Tibial artery (tissue), 4 donors: ENCODE measurements around the gene DMD.

ENCODE experiments used
- DNase-seq, 2 donors: peaks; one replicate each; pipeline ENCODE4 v3.0.0-alpha.2; 2019
- H3K27ac ChIP-seq, 2 donors: fragments of 200-600 bp; sonication (generic) in 1 of 2; 1 replicate in 1 of 2; 2 replicates in 1 of 2; pipeline ENCODE4 v1.5.1; 2018 to 2019; ENCODE audit warnings: mild to moderate bottlenecking in 1 of 2
- H3K27me3 ChIP-seq, 2 donors: fragments of 200-600 bp; sonication (generic) in 1 of 2; one replicate each; pipeline versions ENCODE4 v1.5.1 to v1.6.0; 2016 to 2019
- H3K36me3 ChIP-seq, 3 donors: fragments of 200-600 bp; sonication (generic) in 2 of 3; one replicate each; pipeline ENCODE4 v1.5.1; 2016 to 2019; ENCODE audit warnings: mild to moderate bottlenecking in 2 of 3
- H3K4me1 ChIP-seq, 4 donors: fragments of 200-600 bp; sonication (generic) in 2 of 4; 1 replicate in 3 of 4; 2 replicates in 1 of 4; pipeline ENCODE4 v1.5.1; 2016 to 2019
- H3K4me3 ChIP-seq, 2 donors: fragments of 200-600 bp; sonication (generic) in 1 of 2; 1 replicate in 1 of 2; 2 replicates in 1 of 2; pipeline ENCODE4 v1.5.1; 2018 to 2019; ENCODE audit warnings: mild to moderate bottlenecking in 2 of 2
- H3K9me3 ChIP-seq, 3 donors: fragments of 200-600 bp; sonication (generic) in 1 of 3; one replicate each; pipeline ENCODE4 v1.5.1; 2016 to 2019
- CTCF ChIP-seq, 2 experiments: fragments of 200-600 bp in 1 of 2; fragments of 450-650 bp in 1 of 2; IDR thresholded peaks; one replicate each; pipeline ENCODE4 v1.5.1; 2017 to 2019; ENCODE audit warnings: antibody characterized with exemption in 2 of 2, mild to moderate bottlenecking in 1 of 2, moderate library complexity in 1 of 2
- intact Hi-C: fragments of 100-400 bp; cut with DNase I; formaldehyde crosslinking; loops from one replicate; pipeline ENCODE4 v1.15.0; 2023; ENCODE audit warnings: low total_unique reads

Gene DMD

GRCh38 chrX:31931225-31931624 is 1280.1 kb downstream of the DMD start:
- intact Hi-C loops = no loop called here
- H3K9me3 ChIP-seq = no peaks in the 10 kb centered on the region
- H3K4me1 ChIP-seq = peaks cover 0 to 7% (median 0%) of the 10 kb centered on the region in 4 donors
- H3K27me3 ChIP-seq = no peaks in the 10 kb centered on the region
- no peak overlapping the region for H3K4me3 ChIP-seq
- no peaks in the 10 kb centered on the region for H3K36me3 ChIP-seq
- no peak for TF ChIP-seq CTCF (IDR thresholded peaks at IDR 0.05)
- no peak overlapping the region for H3K27ac ChIP-seq
- DNase-seq = no peak

DNA sequence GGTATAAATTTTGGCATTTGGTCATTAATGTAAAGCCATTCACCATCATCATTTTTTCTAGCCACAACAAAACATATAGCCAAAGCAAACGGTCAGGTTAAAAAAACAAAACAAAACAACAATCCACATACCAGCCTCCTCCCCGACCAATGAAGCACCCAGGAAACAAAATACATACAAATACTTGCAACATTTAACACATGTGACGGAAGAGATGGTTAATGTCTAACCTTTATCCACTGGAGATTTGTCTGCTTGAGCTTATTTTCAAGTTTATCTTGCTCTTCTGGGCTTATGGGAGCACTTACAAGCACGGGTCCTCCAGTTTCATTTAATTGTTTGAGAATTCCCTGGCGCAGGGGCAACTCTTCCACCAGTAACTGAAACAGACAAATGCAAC is 1282.0 kb downstream of the DMD start:
- Histone ChIP-seq H3K4me3 (no peak overlapping the region), H3K4me1 (peaks cover 0 to 7% (median 0%) of the 10 kb centered on the region in 4 donors), H3K27me3 (no peaks in the 10 kb centered on the region), H3K27ac (no peak overlapping the region), H3K36me3 (no peaks in the 10 kb centered on the region), H3K9me3 (no peaks in the 10 kb centered on the region)
- DNase-seq = no peak
- intact Hi-C loops = no loop called here
- no peak for TF ChIP-seq CTCF (IDR thresholded peaks at IDR 0.05)

- no peaks in the 10 kb centered on the region for H3K27me3 ChIP-seq
- H3K4me3 ChIP-seq = no peak overlapping the region
- no peak for TF ChIP-seq CTCF (IDR thresholded peaks at IDR 0.05)
- intact Hi-C loops = no loop called here
- no peaks in the 10 kb centered on the region for H3K4me1 ChIP-seq
- H3K36me3 ChIP-seq = no peaks in the 10 kb centered on the region
- H3K9me3 ChIP-seq = no peaks in the 10 kb centered on the region
- DNase-seq = no peak
- H3K27ac ChIP-seq = no peak overlapping the region
Measured at GRCh38 chrX:31921236-31921635, 1290.1 kb downstream of the DMD start.

DNA sequence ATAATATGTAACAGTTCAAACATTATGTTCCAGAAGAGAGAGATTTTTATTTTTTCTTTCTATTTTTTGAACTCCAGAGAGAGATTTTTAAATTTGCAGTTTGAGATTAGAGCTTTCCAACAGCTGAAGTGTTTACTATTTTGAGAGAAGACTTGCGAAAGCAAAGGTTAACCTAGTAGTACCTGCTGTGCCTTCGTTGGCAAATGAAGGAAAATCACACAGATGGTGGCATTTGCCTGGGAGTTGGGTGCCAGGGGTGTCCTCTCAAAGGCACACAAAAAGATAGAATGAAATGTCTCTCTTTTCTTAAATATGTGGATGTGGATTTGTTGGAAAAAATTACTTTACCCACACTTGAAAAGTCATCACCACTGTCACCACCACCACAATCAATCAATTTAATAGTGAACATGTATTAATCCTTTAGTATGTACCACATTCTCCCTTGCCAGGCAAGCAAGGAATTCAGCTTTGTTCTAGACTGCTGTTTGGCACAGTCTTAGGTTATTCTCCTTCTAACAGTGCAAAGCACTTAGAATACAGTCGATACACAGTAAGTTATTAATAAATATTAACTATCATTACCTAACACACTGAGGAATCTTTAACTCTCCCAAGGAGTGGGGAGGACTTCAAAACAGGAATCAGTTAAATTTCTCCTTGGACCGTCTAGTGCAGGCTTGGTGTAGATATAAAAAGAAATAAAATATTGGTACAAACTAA is 1301.3 kb downstream of the DMD start:
- intact Hi-C loops = no loop called here
- no peak for TF ChIP-seq CTCF (IDR thresholded peaks at IDR 0.05)

DNA sequence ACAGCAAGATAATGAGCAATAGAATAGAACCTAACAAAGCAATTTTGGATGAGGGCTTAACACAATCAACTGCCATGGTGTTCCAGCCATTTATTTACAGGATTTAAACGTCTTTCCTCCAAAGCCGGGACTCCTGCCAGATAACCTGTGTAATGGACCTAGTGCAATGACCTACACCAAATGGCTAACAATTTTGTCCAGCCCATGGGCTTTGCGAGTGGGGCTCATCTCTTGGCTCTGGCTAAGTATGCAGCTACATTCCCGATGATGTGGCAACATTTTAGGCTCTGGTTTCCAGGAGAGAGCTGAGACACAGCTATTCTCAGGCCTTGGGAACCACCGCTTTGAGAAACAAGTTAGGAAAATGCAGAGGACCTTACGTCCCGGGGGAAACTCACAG is 1317.2 kb downstream of the DMD start:
- no peaks in the 10 kb centered on the region for H3K27me3 ChIP-seq
- H3K27ac ChIP-seq = no peak overlapping the region
- no peaks in the 10 kb centered on the region for H3K4me1 ChIP-seq
- TF ChIP-seq CTCF (IDR thresholded peaks at IDR 0.05) = no peak
- DNase-seq = no peak
- H3K9me3 ChIP-seq = no peaks in the 10 kb centered on the region
- H3K4me3 ChIP-seq = no peak overlapping the region
- intact Hi-C loops = no loop called here
- no peaks in the 10 kb centered on the region for H3K36me3 ChIP-seq

More for the DNA sequence above, 1301.3 kb downstream of the DMD start:
- Histone ChIP-seq H3K27ac (no peak overlapping the region), H3K36me3 (no peaks in the 10 kb centered on the region), H3K4me3 (no peak overlapping the region), H3K9me3 (no peaks in the 10 kb centered on the region), H3K4me1 (no peaks in the 10 kb centered on the region), H3K27me3 (no peaks in the 10 kb centered on the region)
- DNase-seq = no peak

DNA sequence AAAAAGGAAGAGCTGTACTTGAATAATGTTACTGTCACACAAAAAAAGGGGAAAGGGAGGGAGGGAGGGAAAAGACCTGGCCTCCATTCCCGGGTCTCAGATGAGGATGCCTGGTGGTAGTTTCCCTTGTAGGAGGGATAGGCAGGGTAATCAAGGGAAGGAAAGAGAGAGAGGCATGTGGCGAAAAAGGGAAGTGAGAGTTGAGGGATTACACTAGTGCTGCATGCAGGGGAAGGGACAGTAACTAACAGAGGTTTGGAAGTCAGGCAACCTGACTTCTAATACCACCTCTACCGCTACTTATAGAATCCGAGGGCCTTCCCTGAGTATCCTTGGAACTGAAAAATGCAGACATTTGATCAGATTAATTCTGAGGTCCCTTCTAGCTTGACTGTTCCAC is 1317.8 kb downstream of the DMD start:
- Histone ChIP-seq H3K4me3 (no peak overlapping the region), H3K9me3 (no peaks in the 10 kb centered on the region), H3K27ac (no peak overlapping the region), H3K36me3 (no peaks in the 10 kb centered on the region), H3K27me3 (no peaks in the 10 kb centered on the region), H3K4me1 (no peaks in the 10 kb centered on the region)
- DNase-seq = no peak
- no peak for TF ChIP-seq CTCF (IDR thresholded peaks at IDR 0.05)
- intact Hi-C loops = no loop called here
